K562 (cell line): ENCODE measurements around the gene ETHE1. TPM values are rescaled to one million over a fixed set of nuclear protein-coding genes. Genes with fewer than 3 reads are reported as not detected.

Experiments used
- CBX5 ChIP-seq: IDR thresholded peaks from 2 replicates; pipeline ENCODE4 v1.6.1; 2014; ENCODE audit warnings: low read depth, borderline replicate concordance
- ESRRA ChIP-seq: fragments of 450-650 bp; IDR thresholded peaks from 2 replicates; pipeline ENCODE4 v1.6.1; 2014; ENCODE audit warnings: low read depth, mild to moderate bottlenecking, moderate library complexity, borderline replicate concordance
- PHF20 ChIP-seq: fragments of 450-650 bp; IDR thresholded peaks from 2 replicates; pipeline ENCODE4 v1.6.1; 2018; ENCODE audit not compliant: partially characterized antibody
- SMAD2 ChIP-seq: fragments of 150-350 bp; IDR thresholded peaks from 2 replicates; pipeline ENCODE4 v1.6.1; 2014; ENCODE audit warnings: low read depth, mild to moderate bottlenecking, low read length
- SRSF1 ChIP-seq: fragments of 200-400 bp; formaldehyde crosslinking; IDR thresholded peaks from 2 replicates; pipeline ENCODE4 v1.6.1; 2017; ENCODE audit warnings: mild to moderate bottlenecking, low read depth, low read length, moderate library complexity
- THRAP3 ChIP-seq: fragments of 450-650 bp; IDR thresholded peaks from 2 replicates; pipeline ENCODE4 v1.6.1; 2016; ENCODE audit warnings: mild to moderate bottlenecking, inconsistent platforms, borderline replicate concordance
- ZNF232 ChIP-seq: sonication (generic); formaldehyde crosslinking; IDR thresholded peaks from 2 replicates; pipeline ENCODE4 v1.8.0; 2022; ENCODE audit warnings: mild to moderate bottlenecking, missing genetic modification reagents
- ZNF583 ChIP-seq: fragments of 250-450 bp; sonication (Bioruptor Pico); IDR thresholded peaks from 2 replicates; pipeline ENCODE4 v1.4.0; 2020
- ZNF830 ChIP-seq: fragments of 250-450 bp; sonication (Bioruptor Pico); IDR thresholded peaks from 2 replicates; pipeline ENCODE4 v1.5.0; 2021; ENCODE audit warnings: mild to moderate bottlenecking
- polyA plus RNA-seq, 8 experiments: library from polyadenylated mRNA; depleted of rRNA in 4 of 8; stranded (reverse) in 5 of 8; unstranded in 3 of 8; fragments of >200 nt; fragmentation: Nextera tagmentation in 2 of 8; fragmentation: Illumina TruSeq in 1 of 8; extraction: Ambion mirVana in 2 of 8; extraction: Trizol in 1 of 8; gene quantifications; 2 replicates each; pipeline versions ENCODE4 v1.2.1 to v1.2.3, GENCODE V29; 2011 to 2014; ENCODE audit warnings: inconsistent platforms in 1 of 8, missing spikeins in 1 of 8
- total RNA-seq, 7 experiments: library from RNA; depleted of rRNA in 6 of 7; stranded (reverse); fragments of >200 nt in 6 of 7; fragmentation: Illumina TruSeq in 2 of 7; extraction: Trizol in 2 of 7; gene quantifications; 2 replicates each; pipeline versions ENCODE4 v1.2.1 to v1.2.3, GENCODE V29; 2011 to 2021; ENCODE audit warnings: low replicate concordance in 1 of 7
- TF ChIP-seq, protein P1 (sequence below), 3 experiments: fragments of 200-800 bp in 1 of 3; sonication (Bioruptor generic) in 1 of 3; sonication (generic) in 1 of 3; formaldehyde crosslinking in 1 of 3; IDR thresholded peaks; 2 replicates each; pipeline versions ENCODE4 v1.6.1 to v1.8.0; 2016 to 2022; ENCODE audit warnings: mild to moderate bottlenecking in 2 of 3, missing compliant biosample characterization in 2 of 3, missing genetic modification characterization in 2 of 3, missing genetic modification reagents in 1 of 3
- TF ChIP-seq, protein P2 (sequence below): fragments of 450-650 bp; formaldehyde crosslinking; IDR thresholded peaks from 2 replicates; pipeline ENCODE4 v1.4.0; 2020; ENCODE audit warnings: mild to moderate bottlenecking, moderate library complexity
- TF ChIP-seq, protein P3 (sequence below): sonication (generic); formaldehyde crosslinking; IDR thresholded peaks from 2 replicates; pipeline ENCODE4 v1.9.0; 2022; ENCODE audit warnings: mild to moderate bottlenecking, missing genetic modification reagents
- TF ChIP-seq, protein P4 (sequence below), 2 experiments: fragments of 450-650 bp; formaldehyde crosslinking in 1 of 2; IDR thresholded peaks; 2 replicates each; pipeline versions ENCODE4 v1.4.0 to v1.6.1; 2014 to 2020; ENCODE audit warnings: mild to moderate bottlenecking in 2 of 2, borderline replicate concordance in 1 of 2, low read depth in 1 of 2
- TF ChIP-seq, protein P5 (sequence below): fragments of 250-450 bp; sonication (Bioruptor Pico); IDR thresholded peaks from 2 replicates; pipeline ENCODE4 v1.4.0; 2020

ETHE1 gene
- total and polyA plus RNA-seq, 9 of the 15 experiments (the other 6 are each of a cell fraction or from before 2014, with no cell fraction given) = 2.9 to 21.0 (median 10.2) TPM

DNA sequence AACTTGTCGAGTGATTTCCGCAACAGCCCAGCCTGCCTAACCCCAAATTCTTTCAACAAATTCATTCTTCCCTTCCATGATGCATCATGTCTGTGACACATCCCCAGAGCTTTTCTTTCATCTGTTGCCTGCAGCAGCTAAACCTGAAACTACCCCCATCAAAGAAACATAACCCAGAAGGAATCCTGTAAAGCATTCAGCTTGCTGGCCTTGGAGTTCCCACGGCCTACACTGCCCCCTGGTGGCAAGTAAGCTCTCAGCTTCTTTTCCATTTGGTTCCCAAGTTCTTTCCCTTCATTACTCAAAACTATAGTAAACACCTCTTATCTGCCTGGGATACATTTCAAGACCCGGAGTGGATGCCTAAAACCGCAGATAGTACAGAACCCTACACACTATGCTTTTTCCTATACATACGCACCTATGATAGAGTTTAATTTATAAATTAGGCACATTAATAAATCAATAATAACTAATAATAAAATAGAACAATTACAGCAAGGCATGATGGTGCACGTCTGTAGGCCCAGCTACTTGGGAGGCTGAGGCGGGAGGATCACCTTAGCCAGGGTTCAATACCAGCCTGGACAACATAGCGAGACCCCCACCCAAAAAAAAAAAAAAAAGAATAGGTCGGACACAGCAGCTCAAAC lies 7.4 kb downstream of the ETHE1 start (continued):
- TF ChIP-seq, protein P1, sequence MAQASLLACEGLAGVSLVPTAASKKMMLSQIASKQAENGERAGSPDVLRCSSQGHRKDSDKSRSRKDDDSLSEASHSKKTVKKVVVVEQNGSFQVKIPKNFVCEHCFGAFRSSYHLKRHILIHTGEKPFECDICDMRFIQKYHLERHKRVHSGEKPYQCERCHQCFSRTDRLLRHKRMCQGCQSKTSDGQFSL (CRISPR knock-in tag; IDR thresholded peaks at IDR 0.05) = no peak
- TF ChIP-seq, protein P1 (tag; IDR thresholded peaks at IDR 0.05) = no peak
- TF ChIP-seq SMAD2 (no peak), ZNF830 (CRISPR knock-in tag) (no peak), PHF20 (no peak), ZNF232 (CRISPR knock-in tag) (no peak), ZNF583 (CRISPR knock-in tag) (no peak), SRSF1 (no peak), ESRRA (peak; percentile 57; the same call in 1 of the 2 replicates), THRAP3 (no peak), CBX5 (no peak)
- TF ChIP-seq, protein P2, sequence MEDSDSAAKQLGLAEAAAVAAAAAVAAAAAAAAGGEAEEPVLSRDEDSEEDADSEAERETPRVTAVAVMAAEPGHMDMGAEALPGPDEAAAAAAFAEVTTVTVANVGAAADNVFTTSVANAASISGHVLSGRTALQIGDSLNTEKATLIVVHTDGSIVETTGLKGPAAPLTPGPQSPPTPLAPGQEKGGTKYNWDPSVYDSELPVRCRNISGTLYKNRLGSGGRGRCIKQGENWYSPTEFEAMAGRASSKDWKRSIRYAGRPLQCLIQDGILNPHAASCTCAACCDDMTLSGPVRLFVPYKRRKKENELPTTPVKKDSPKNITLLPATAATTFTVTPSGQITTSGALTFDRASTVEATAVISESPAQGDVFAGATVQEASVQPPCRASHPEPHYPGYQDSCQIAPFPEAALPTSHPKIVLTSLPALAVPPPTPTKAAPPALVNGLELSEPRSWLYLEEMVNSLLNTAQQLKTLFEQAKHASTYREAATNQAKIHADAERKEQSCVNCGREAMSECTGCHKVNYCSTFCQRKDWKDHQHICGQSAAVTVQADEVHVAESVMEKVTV (CRISPR knock-in tag) = peak; percentile 84
- TF ChIP-seq, protein P3, sequence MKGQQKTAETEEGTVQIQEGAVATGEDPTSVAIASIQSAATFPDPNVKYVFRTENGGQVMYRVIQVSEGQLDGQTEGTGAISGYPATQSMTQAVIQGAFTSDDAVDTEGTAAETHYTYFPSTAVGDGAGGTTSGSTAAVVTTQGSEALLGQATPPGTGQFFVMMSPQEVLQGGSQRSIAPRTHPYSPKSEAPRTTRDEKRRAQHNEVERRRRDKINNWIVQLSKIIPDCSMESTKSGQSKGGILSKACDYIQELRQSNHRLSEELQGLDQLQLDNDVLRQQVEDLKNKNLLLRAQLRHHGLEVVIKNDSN = no peak
- TF ChIP-seq, protein P4, sequence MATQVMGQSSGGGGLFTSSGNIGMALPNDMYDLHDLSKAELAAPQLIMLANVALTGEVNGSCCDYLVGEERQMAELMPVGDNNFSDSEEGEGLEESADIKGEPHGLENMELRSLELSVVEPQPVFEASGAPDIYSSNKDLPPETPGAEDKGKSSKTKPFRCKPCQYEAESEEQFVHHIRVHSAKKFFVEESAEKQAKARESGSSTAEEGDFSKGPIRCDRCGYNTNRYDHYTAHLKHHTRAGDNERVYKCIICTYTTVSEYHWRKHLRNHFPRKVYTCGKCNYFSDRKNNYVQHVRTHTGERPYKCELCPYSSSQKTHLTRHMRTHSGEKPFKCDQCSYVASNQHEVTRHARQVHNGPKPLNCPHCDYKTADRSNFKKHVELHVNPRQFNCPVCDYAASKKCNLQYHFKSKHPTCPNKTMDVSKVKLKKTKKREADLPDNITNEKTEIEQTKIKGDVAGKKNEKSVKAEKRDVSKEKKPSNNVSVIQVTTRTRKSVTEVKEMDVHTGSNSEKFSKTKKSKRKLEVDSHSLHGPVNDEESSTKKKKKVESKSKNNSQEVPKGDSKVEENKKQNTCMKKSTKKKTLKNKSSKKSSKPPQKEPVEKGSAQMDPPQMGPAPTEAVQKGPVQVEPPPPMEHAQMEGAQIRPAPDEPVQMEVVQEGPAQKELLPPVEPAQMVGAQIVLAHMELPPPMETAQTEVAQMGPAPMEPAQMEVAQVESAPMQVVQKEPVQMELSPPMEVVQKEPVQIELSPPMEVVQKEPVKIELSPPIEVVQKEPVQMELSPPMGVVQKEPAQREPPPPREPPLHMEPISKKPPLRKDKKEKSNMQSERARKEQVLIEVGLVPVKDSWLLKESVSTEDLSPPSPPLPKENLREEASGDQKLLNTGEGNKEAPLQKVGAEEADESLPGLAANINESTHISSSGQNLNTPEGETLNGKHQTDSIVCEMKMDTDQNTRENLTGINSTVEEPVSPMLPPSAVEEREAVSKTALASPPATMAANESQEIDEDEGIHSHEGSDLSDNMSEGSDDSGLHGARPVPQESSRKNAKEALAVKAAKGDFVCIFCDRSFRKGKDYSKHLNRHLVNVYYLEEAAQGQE (IDR thresholded peaks at IDR 0.05; ENCODE audit: borderline replicate concordance) = peak; percentile 92
- TF ChIP-seq, protein P4 (CRISPR knock-in tag; IDR thresholded peaks at IDR 0.05; ENCODE audit: low read depth) = no peak
- TF ChIP-seq, protein P5, sequence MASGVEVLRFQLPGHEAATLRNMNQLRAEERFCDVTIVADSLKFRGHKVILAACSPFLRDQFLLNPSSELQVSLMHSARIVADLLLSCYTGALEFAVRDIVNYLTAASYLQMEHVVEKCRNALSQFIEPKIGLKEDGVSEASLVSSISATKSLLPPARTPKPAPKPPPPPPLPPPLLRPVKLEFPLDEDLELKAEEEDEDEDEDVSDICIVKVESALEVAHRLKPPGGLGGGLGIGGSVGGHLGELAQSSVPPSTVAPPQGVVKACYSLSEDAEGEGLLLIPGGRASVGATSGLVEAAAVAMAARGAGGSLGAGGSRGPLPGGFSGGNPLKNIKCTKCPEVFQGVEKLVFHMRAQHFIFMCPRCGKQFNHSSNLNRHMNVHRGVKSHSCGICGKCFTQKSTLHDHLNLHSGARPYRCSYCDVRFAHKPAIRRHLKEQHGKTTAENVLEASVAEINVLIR (CRISPR knock-in tag) = no peak
